Loucy (cell line): ENCODE data around the gene ST6GAL1.

Experiments
- H2AFZ ChIP-seq: fragments of 200-600 bp; sonication (generic); 2 replicates; pipeline ENCODE4 v1.6.0; 2016; ENCODE audit warnings: antibody characterized with exemption, mild to moderate bottlenecking, low read length, moderate library complexity
- H3F3A ChIP-seq: fragments of 200-600 bp; 2 replicates; pipeline ENCODE4 v1.6.0; 2016; ENCODE audit warnings: antibody characterized with exemption, low read depth, mild to moderate bottlenecking
- H3K27me3 ChIP-seq: fragments of 200-600 bp; sonication (generic); 2 replicates; pipeline ENCODE4 v1.6.1; 2014; ENCODE audit warnings: low read length, mild to moderate bottlenecking; ENCODE audit not compliant: insufficient read depth, poor library complexity, severe bottlenecking
- H3K36me3 ChIP-seq: fragments of 200-600 bp; sonication (generic); 2 replicates; pipeline ENCODE4 v1.6.1; 2016; ENCODE audit warnings: low read length; ENCODE audit not compliant: insufficient read depth
- H3K4me1 ChIP-seq: fragments of 200-600 bp; sonication (generic); 2 replicates; pipeline ENCODE4 v1.5.1; 2014; ENCODE audit warnings: low read length, mild to moderate bottlenecking; ENCODE audit not compliant: insufficient read depth, poor library complexity, severe bottlenecking
- H3K4me2 ChIP-seq: fragments of 200-600 bp; sonication (generic); 2 replicates; pipeline ENCODE4 v1.6.0; 2014; ENCODE audit warnings: antibody characterized with exemption, low read length, low read depth, mild to moderate bottlenecking; ENCODE audit not compliant: poor library complexity, severe bottlenecking
- H3K4me3 ChIP-seq: fragments of 200-600 bp; sonication (generic); 2 replicates; pipeline ENCODE4 v1.5.1; 2014; ENCODE audit warnings: low read length, mild to moderate bottlenecking, mixed read lengths; ENCODE audit not compliant: poor library complexity, severe bottlenecking
- H3K79me2 ChIP-seq: fragments of 200-600 bp; sonication (generic); 2 replicates; pipeline ENCODE4 v1.6.1; 2014; ENCODE audit warnings: low read length; ENCODE audit not compliant: insufficient read depth
- H3K9ac ChIP-seq: fragments of 200-600 bp; sonication (generic); 2 replicates; pipeline ENCODE4 v1.6.0; 2014; ENCODE audit warnings: mild to moderate bottlenecking, low read depth, low read length, moderate library complexity; ENCODE audit not compliant: poor library complexity, severe bottlenecking
- H3K9me2 ChIP-seq: fragments of 200-600 bp; sonication (generic); replicated peaks from 2 replicates; pipeline ENCODE4 v1.6.1; 2016; ENCODE audit warnings: low read depth, low read length, mixed read lengths
- H3K9me3 ChIP-seq: fragments of 200-600 bp; sonication (generic); 2 replicates; pipeline ENCODE4 v1.6.1; 2014; ENCODE audit warnings: mild to moderate bottlenecking, antibody characterized with exemption, low read length, low read depth; ENCODE audit not compliant: insufficient read depth
- H4K20me1 ChIP-seq: fragments of 200-600 bp; sonication (generic); 2 replicates; pipeline ENCODE4 v1.6.0; 2014; ENCODE audit warnings: antibody characterized with exemption, low read length, mild to moderate bottlenecking; ENCODE audit not compliant: insufficient read depth, poor library complexity, severe bottlenecking
- EZH2phosphoT487 ChIP-seq: fragments of 200-600 bp; IDR thresholded peaks from 2 replicates; pipeline ENCODE4 v1.6.1; 2018; ENCODE audit warnings: antibody characterized with exemption, mild to moderate bottlenecking, moderate library complexity, borderline replicate concordance
- TF ChIP-seq, protein P1 (sequence below): fragments of 200-600 bp; sonication (generic); conservative IDR thresholded peaks from 2 replicates; pipeline ENCODE4 v1.5.1; 2014; ENCODE audit warnings: mild to moderate bottlenecking, antibody characterized with exemption, low read length

Gene ST6GAL1

DNA sequence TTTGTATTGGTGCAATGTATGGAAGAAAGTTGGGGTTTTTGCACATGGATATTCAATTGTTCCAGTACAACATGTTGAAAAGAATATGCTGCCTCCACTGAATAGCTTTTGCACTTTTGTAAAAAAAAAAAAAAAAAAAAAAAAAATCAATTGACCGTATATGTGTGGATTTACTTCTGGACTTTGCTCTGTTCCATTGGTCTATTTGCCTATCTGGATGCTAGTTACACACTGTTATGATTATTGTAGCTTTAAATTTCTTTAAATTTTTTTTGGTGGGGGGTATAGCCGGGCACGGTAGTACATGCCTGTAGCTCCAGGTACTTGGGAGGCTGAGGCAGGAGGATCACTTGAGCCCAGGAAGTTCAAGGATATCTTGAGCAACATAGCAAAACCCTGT lies 156.5 kb downstream of the ST6GAL1 start:
- TF ChIP-seq, protein P1, sequence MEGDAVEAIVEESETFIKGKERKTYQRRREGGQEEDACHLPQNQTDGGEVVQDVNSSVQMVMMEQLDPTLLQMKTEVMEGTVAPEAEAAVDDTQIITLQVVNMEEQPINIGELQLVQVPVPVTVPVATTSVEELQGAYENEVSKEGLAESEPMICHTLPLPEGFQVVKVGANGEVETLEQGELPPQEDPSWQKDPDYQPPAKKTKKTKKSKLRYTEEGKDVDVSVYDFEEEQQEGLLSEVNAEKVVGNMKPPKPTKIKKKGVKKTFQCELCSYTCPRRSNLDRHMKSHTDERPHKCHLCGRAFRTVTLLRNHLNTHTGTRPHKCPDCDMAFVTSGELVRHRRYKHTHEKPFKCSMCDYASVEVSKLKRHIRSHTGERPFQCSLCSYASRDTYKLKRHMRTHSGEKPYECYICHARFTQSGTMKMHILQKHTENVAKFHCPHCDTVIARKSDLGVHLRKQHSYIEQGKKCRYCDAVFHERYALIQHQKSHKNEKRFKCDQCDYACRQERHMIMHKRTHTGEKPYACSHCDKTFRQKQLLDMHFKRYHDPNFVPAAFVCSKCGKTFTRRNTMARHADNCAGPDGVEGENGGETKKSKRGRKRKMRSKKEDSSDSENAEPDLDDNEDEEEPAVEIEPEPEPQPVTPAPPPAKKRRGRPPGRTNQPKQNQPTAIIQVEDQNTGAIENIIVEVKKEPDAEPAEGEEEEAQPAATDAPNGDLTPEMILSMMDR: no peak
- no peak for TF ChIP-seq EZH2phosphoT487
- H3K79me2 ChIP-seq: no peaks in the 10 kb centered on the region
- H4K20me1 ChIP-seq: no peaks in the 10 kb centered on the region
- H3K4me1 ChIP-seq: peaks cover 10% of the 10 kb centered on the region
- no peaks in the 10 kb centered on the region for H3K27me3 ChIP-seq
- no peak overlapping the region for H3K4me2 ChIP-seq
- H3F3A ChIP-seq: no peaks in the 10 kb centered on the region
- no peaks in the 10 kb centered on the region for H3K9me2 ChIP-seq
- no peak overlapping the region for H2AFZ ChIP-seq
- no peaks in the 10 kb centered on the region for H3K9me3 ChIP-seq
- H3K9ac ChIP-seq: no peak overlapping the region
- H3K4me3 ChIP-seq: no peak overlapping the region
- H3K36me3 ChIP-seq: no peaks in the 10 kb centered on the region

DNA sequence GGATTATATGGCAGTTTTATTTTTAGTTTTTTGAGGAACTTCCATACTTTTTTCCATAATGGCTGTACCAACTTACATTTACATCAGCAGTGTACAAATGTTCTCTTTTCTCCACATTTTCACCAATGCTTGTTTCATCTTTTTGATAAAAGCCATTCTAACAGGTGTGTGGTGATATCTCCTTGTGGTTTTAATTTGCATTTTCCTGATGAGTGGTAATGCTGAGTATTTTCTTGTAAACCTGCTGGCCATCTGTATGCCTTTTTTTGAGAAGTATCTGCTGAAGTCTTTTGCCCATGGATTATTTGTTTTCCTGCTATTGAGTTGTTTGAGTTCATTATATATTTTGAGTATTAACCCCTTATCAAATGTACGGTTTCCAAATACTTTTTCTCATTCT lies 158.4 kb downstream of the ST6GAL1 start:
- TF ChIP-seq, protein P1: no peak
- TF ChIP-seq EZH2phosphoT487: no peak
- H3K9me2 ChIP-seq: no peaks in the 10 kb centered on the region
- H3K4me3 ChIP-seq: no peak overlapping the region

DNA sequence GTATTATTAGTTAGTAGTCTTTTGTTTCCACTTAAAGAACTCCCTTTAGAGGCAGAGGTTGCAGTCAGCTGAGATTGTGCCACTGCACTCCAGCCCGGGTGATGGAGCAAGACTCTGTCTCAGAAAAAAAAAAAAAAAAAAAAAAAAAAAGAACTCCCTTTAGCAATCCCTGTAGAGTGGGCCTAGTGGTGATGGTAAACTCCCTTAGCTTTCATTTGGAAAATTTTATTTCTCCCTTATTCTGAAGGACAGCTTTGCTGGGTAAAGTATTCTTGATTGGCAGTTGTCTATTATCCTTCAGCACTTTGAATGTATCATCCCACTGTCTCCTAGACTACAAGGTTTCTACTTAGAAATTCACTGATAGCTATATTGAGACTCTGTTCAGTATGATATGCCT lies 163.0 kb downstream of the ST6GAL1 start:
- Histone ChIP-seq H3K4me3 (no peak overlapping the region), H3K4me1 (no peaks in the 10 kb centered on the region), H3K4me2 (no peak overlapping the region), H3K9me3 (peaks cover 4% of the 10 kb centered on the region; the same call in 1 of the 2 replicates), H3K9ac (no peak overlapping the region), H3K9me2 (no peaks in the 10 kb centered on the region), H3K36me3 (no peaks in the 10 kb centered on the region), H3K79me2 (no peaks in the 10 kb centered on the region), H4K20me1 (no peaks in the 10 kb centered on the region), H2AFZ (no peak overlapping the region), H3F3A (no peaks in the 10 kb centered on the region), H3K27me3 (no peaks in the 10 kb centered on the region)
- no peak for TF ChIP-seq EZH2phosphoT487
- TF ChIP-seq, protein P1: no peak

More for the DNA sequence above, 158.4 kb downstream of the ST6GAL1 start:
- H3K36me3 ChIP-seq: no peaks in the 10 kb centered on the region
- H3K4me2 ChIP-seq: no peak overlapping the region
- H3K9ac ChIP-seq: no peak overlapping the region
- H2AFZ ChIP-seq: no peak overlapping the region
- no peaks in the 10 kb centered on the region for H3K27me3 ChIP-seq
- peaks cover 10% of the 10 kb centered on the region for H3K4me1 ChIP-seq
- no peaks in the 10 kb centered on the region for H3K79me2 ChIP-seq
- no peaks in the 10 kb centered on the region for H4K20me1 ChIP-seq
- H3F3A ChIP-seq: no peaks in the 10 kb centered on the region
- peaks cover 4% of the 10 kb centered on the region; the same call in 1 of the 2 replicates for H3K9me3 ChIP-seq
